B cell (primary cell): Measurements from ENCODE around the gene ATL1. TPM values are rescaled to one million over a fixed set of nuclear protein-coding genes. Genes with fewer than 3 reads are reported as not detected.
A peak's percentile ranks its signal among the peaks of the same experiment; 100 is the strongest.

Experiments
- ATAC-seq: fragments of 200-7000 bp; cut with Tn5 transposase; one replicate; pipeline ENCODE4 v1.10.0; 2021; ENCODE audit warnings: low read depth, mild to moderate bottlenecking, moderate number of reproducible peaks, moderate library complexity
- CTCF ChIA-PET: fragments of 350-600 bp; sonication (Branson Sonifier 250); formaldehyde crosslinking; loops from one replicate; lab custom pipeline; 2021; ENCODE audit warnings: antibody characterized with exemption, inconsistent platforms; lab: Charles Lee
- POLR2A ChIA-PET: fragments of 350-600 bp; sonication (Branson Sonifier 250); formaldehyde crosslinking; loops from one replicate; lab custom pipeline; 2021; ENCODE audit warnings: antibody characterized with exemption; lab: Charles Lee
- DNase-seq: peaks from one replicate; pipeline ENCODE4 v3.0.0; 2013
- H2AFZ ChIP-seq: 2 replicates; pipeline ENCODE4 v1.6.1; 2012; ENCODE audit warnings: mild to moderate bottlenecking, low read depth, low read length; ENCODE audit not compliant: insufficient read depth, poor library complexity, severe bottlenecking
- H3K27ac ChIP-seq, 2 donors: 1 replicate in 1 of 2; 2 replicates in 1 of 2; pipeline ENCODE4 v1.5.1; 2012 to 2013; ENCODE audit warnings: low read length in 2 of 2, mild to moderate bottlenecking in 2 of 2, moderate library complexity in 1 of 2
- H3K27me3 ChIP-seq, 4 experiments: fragments of 200-600 bp in 1 of 4; sonication (generic) in 1 of 4; replicated peaks in 1 of 4; 1 replicate in 2 of 4; 2 replicates in 2 of 4; pipeline versions ENCODE4 v1.6.1 to v1.7.0; 2013 to 2016; ENCODE audit warnings: low read length in 3 of 4, mild to moderate bottlenecking in 2 of 4, mixed read lengths in 1 of 4, moderate library complexity in 1 of 4; ENCODE audit not compliant: insufficient read depth in 4 of 4, control insufficient read depth in 3 of 4; ENCODE audit errors: control extremely low read depth in 1 of 4
- H3K36me3 ChIP-seq, 2 experiments: replicated peaks in 1 of 2; 1 replicate in 1 of 2; 2 replicates in 1 of 2; pipeline versions ENCODE4 v1.6.1 to v1.7.1; 2013; ENCODE audit warnings: low read length in 1 of 2; ENCODE audit not compliant: insufficient read depth in 2 of 2, control insufficient read depth in 1 of 2; ENCODE audit errors: control extremely low read depth in 1 of 2, extremely low read depth in 1 of 2
- H3K4me1 ChIP-seq, 2 donors: fragments of 200-600 bp in 1 of 2; sonication (generic) in 1 of 2; 1 replicate in 1 of 2; 2 replicates in 1 of 2; pipeline versions ENCODE4 v1.5.1 to v1.6.1; 2013 to 2017; ENCODE audit warnings: low read length in 2 of 2; ENCODE audit not compliant: control insufficient read depth in 2 of 2, insufficient read depth in 2 of 2
- H3K4me2 ChIP-seq: replicated peaks from 2 replicates; pipeline ENCODE3; 2012; ENCODE audit warnings: mild to moderate bottlenecking, low read depth, low read length; ENCODE audit not compliant: poor library complexity, severe bottlenecking
- H3K4me3 ChIP-seq, 5 experiments: fragments of 200-600 bp in 1 of 5; sonication (generic) in 1 of 5; 1 replicate in 3 of 5; 2 replicates in 2 of 5; pipeline versions ENCODE4 v1.5.1 to v1.7.0; 2011 to 2016; ENCODE audit warnings: low read length in 4 of 5, mild to moderate bottlenecking in 4 of 5, low read depth in 2 of 5, control low read depth in 1 of 5, moderate library complexity in 1 of 5; ENCODE audit not compliant: insufficient read depth in 1 of 5; ENCODE audit errors: control extremely low read depth in 1 of 5, extremely low read depth in 1 of 5
- H3K79me2 ChIP-seq: fragments of 200-600 bp; sonication (generic); one replicate; pipeline ENCODE4 v1.6.0; 2016; ENCODE audit warnings: low read length; ENCODE audit not compliant: control insufficient read depth, insufficient read depth
- H3K9ac ChIP-seq: fragments of 200-600 bp; sonication (generic); 2 replicates; pipeline ENCODE4 v1.6.1; 2017; ENCODE audit warnings: mild to moderate bottlenecking, low read length, moderate library complexity
- H3K9me3 ChIP-seq, 3 donors: one replicate each; pipeline versions ENCODE4 v1.6.1 to v1.7.1; 2013; ENCODE audit warnings: low read length in 2 of 3; ENCODE audit not compliant: control insufficient read depth in 2 of 3, insufficient read depth in 1 of 3; ENCODE audit errors: control extremely low read depth in 1 of 3
- H4K20me1 ChIP-seq: 2 replicates; pipeline ENCODE4 v1.6.0; 2012; ENCODE audit warnings: mild to moderate bottlenecking, low read length; ENCODE audit not compliant: insufficient read depth, control insufficient read depth, poor library complexity, severe bottlenecking
- H3K27ac Mint-ChIP-seq: one replicate; pipeline ENCODE4 v1.8.0; 2021; ENCODE audit warnings: mixed read lengths
- H3K27me3 Mint-ChIP-seq: one replicate; pipeline ENCODE4 v1.8.0; 2021; ENCODE audit warnings: mixed read lengths
- H3K4me1 Mint-ChIP-seq: one replicate; pipeline ENCODE4 v1.8.0; 2021; ENCODE audit warnings: mixed read lengths
- H3K4me3 Mint-ChIP-seq: one replicate; pipeline ENCODE4 v1.8.0; 2021; ENCODE audit warnings: mixed read lengths
- H3K9me3 Mint-ChIP-seq: one replicate; pipeline ENCODE4 v1.8.0; 2022; ENCODE audit warnings: mixed read lengths; ENCODE audit not compliant: insufficient read depth
- CTCF ChIP-seq: fragments of 200-600 bp; IDR thresholded peaks from one replicate; pipeline ENCODE4 v1.8.0; 2022; ENCODE audit warnings: antibody characterized with exemption, mild to moderate bottlenecking
- EZH2 ChIP-seq: IDR thresholded peaks from 2 replicates; pipeline ENCODE4 v1.6.1; 2012; ENCODE audit warnings: borderline replicate concordance, low read depth, mild to moderate bottlenecking, moderate library complexity, low read length; ENCODE audit not compliant: insufficient read depth, poor library complexity, severe bottlenecking
- WGBS: methylation state at CpG from one replicate; pipeline ENCODE4 v1.1.5; 2013; ENCODE audit warnings: missing lambda C conversion rate; ENCODE audit not compliant: insufficient coverage; 5-methylcytosine and 5-hydroxymethylcytosine counted together
- intact Hi-C: fragments of 100-400 bp; cut with micrococcal nuclease; formaldehyde crosslinking; loops from one replicate; pipeline ENCODE4 v1.10.0; 2022
- polyA plus RNA-seq: library from polyadenylated mRNA; depleted of rRNA; stranded (reverse); fragments of >200 nt; gene quantifications from 2 replicates; pipeline ENCODE4 v1.2.3, GENCODE V29; 2012
- total RNA-seq, 2 donors: library from RNA; stranded (reverse); fragments of 120-200 nt in 1 of 2; gene quantifications; 1 replicate in 1 of 2; 2 replicates in 1 of 2; pipeline versions ENCODE4 v1.2.3 to v1.2.4, GENCODE V29; 2013 to 2022

Gene ATL1
- total and polyA plus RNA-seq, 2 donors (not counting 1 experiment from before 2014, with no cell fraction given), result 2.9 TPM

GRCh38 chr14:50631408-50631821 is 71.5 kb downstream of the ATL1 start:
- Histone ChIP-seq H3K36me3 (peaks cover 3 to 36% of the 10 kb centered on the region in 2 experiments), H3K9me3 (no peaks in the 10 kb centered on the region), H3K4me2 (no peak overlapping the region), H3K27me3 (no peaks in the 10 kb centered on the region), H2AFZ (no peak overlapping the region), H3K27ac (peak overlapping the region in 1 of 2 donors; percentile 30), H4K20me1 (no peaks in the 10 kb centered on the region), H3K79me2 (no peaks in the 10 kb centered on the region), H3K4me3 (no peak overlapping the region), H3K9ac (no peak overlapping the region), H3K4me1 (no peaks in the 10 kb centered on the region)
- H3K4me3 Mint-ChIP-seq, result no peak overlapping the region
- DNase-seq, result no peak
- H3K4me1 Mint-ChIP-seq, result no peaks in the 10 kb centered on the region
- no peak overlapping the region for H3K27ac Mint-ChIP-seq
- POLR2A ChIA-PET, result interaction anchor here (0.6 kb wide), 1 partner anchor 84 kb away, joined by 3 read pairs; no protein-coding TSS in a partner anchor
- no peaks in the 10 kb centered on the region for H3K27me3 Mint-ChIP-seq
- TF ChIP-seq CTCF (no peak), EZH2 (no peak)
- intact Hi-C loops, result no loop called here
- 100% methylated on average over 2 of the region's 4 CpGs for WGBS
- no peaks in the 10 kb centered on the region for H3K9me3 Mint-ChIP-seq
- CTCF ChIA-PET, result interaction anchor here (0.6 to 3.0 kb wide), 6 partner anchors 10 to 229 kb away, joined by 3 to 13 read pairs (median 3); no protein-coding TSS in a partner anchor
- no peak for ATAC-seq

- no peaks in the 10 kb centered on the region for H3K27me3 Mint-ChIP-seq
- H3K4me1 Mint-ChIP-seq, result no peaks in the 10 kb centered on the region
- Histone ChIP-seq H3K36me3 (peaks cover 0 to 31% of the 10 kb centered on the region in 2 experiments), H3K27ac (no peak overlapping the region), H3K4me1 (no peaks in the 10 kb centered on the region), H4K20me1 (no peaks in the 10 kb centered on the region), H3K79me2 (peaks cover 10% of the 10 kb centered on the region), H2AFZ (no peak overlapping the region), H3K4me2 (no peak overlapping the region), H3K9me3 (no peaks in the 10 kb centered on the region), H3K4me3 (no peak overlapping the region), H3K27me3 (no peaks in the 10 kb centered on the region), H3K9ac (no peak overlapping the region)
- TF ChIP-seq CTCF (no peak), EZH2 (no peak)
- DNase-seq, result no peak
- no peak for ATAC-seq
- ChIA-PET POLR2A (no interaction called here), CTCF (interaction anchor here (1.0 kb wide), 1 partner anchor 144 kb away, joined by 3 read pairs; no protein-coding TSS in a partner anchor)
- intact Hi-C loops, result no loop called here
- no CpG with 5 or more reads among the region's 4 CpGs for WGBS
- no peaks in the 10 kb centered on the region for H3K9me3 Mint-ChIP-seq
- H3K27ac Mint-ChIP-seq, result no peak overlapping the region
- H3K4me3 Mint-ChIP-seq, result no peak overlapping the region
Observed at GRCh38 chr14:50633954-50634353, 74.0 kb downstream of the ATL1 start.
